Neural cell (in vitro differentiated cells): ENCODE measurements around the gene TMEM121.

Source experiments
- CTCF ChIP-seq: fragments of 450-650 bp; IDR thresholded peaks from 2 replicates; pipeline ENCODE4 v1.5.1; 2014; ENCODE audit warnings: antibody characterized with exemption, mild to moderate bottlenecking, moderate library complexity; ENCODE audit not compliant: poor library complexity, severe bottlenecking
- RAD21 ChIP-seq: fragments of 450-650 bp; conservative IDR thresholded peaks from 2 replicates; pipeline ENCODE4 v1.6.1; 2014; ENCODE audit warnings: antibody characterized with exemption, mild to moderate bottlenecking, moderate library complexity

GRCh38 chr14:105547741-105548169 is 21.4 kb downstream of the TMEM121 start:
- TF ChIP-seq CTCF, result no peak
- TF ChIP-seq RAD21, result no peak
